Lung (tissue), 12 donors: ENCODE results near the gene SSR4. TPM values are rescaled to one million over a fixed set of nuclear protein-coding genes. Genes with fewer than 3 reads are reported as not detected.

Experiments
- ATAC-seq: fragments of 200-7000 bp; cut with Tn5 transposase; one replicate; pipeline ENCODE4 v1.9.1; 2020; ENCODE audit warnings: moderate number of reproducible peaks; ENCODE audit not compliant: insufficient read depth, low FRiP score
- DNase-seq, 3 donors: peaks; one replicate each; pipeline ENCODE4 v3.0.0-alpha.2; 2013 to 2017
- H3K27ac ChIP-seq, 2 donors: one replicate each; pipeline ENCODE4 v1.5.1; 2013; ENCODE audit warnings: mild to moderate bottlenecking in 2 of 2, moderate library complexity in 2 of 2, control low read depth in 1 of 2, inconsistent platforms in 1 of 2, low read depth in 1 of 2, low read length in 1 of 2
- H3K27me3 ChIP-seq, 3 donors: one replicate each; pipeline ENCODE4 v1.5.1; 2013; ENCODE audit warnings: low read length in 2 of 3; ENCODE audit not compliant: control insufficient read depth in 3 of 3, insufficient read depth in 3 of 3
- H3K36me3 ChIP-seq, 4 donors: one replicate each; pipeline ENCODE4 v1.5.1; 2013; ENCODE audit warnings: low read length in 4 of 4, mild to moderate bottlenecking in 1 of 4, moderate library complexity in 1 of 4; ENCODE audit not compliant: control insufficient read depth in 4 of 4, insufficient read depth in 4 of 4
- H3K4me1 ChIP-seq, 5 donors: one replicate each; pipeline ENCODE4 v1.5.1; 2013; ENCODE audit warnings: low read length in 5 of 5, mild to moderate bottlenecking in 2 of 5, moderate library complexity in 1 of 5; ENCODE audit not compliant: control insufficient read depth in 5 of 5, insufficient read depth in 5 of 5
- H3K4me3 ChIP-seq: one replicate; pipeline ENCODE4 v1.5.1; 2013; ENCODE audit warnings: mild to moderate bottlenecking, control low read depth, moderate library complexity
- H3K9ac ChIP-seq, 2 donors: one replicate each; pipeline ENCODE4 v1.5.1; 2013; ENCODE audit warnings: low read length in 2 of 2, control low read depth in 1 of 2; ENCODE audit not compliant: insufficient read depth in 1 of 2
- H3K9me3 ChIP-seq, 4 donors: one replicate each; pipeline ENCODE4 v1.5.1; 2013; ENCODE audit warnings: low read length in 3 of 4, mild to moderate bottlenecking in 1 of 4, moderate library complexity in 1 of 4; ENCODE audit not compliant: control insufficient read depth in 4 of 4, insufficient read depth in 3 of 4
- CTCF ChIP-seq: IDR thresholded peaks from 2 replicates; pipeline ENCODE4 v1.5.1; 2012; ENCODE audit warnings: mild to moderate bottlenecking; ENCODE audit errors: control extremely low read depth, extremely low read depth
- WGBS, 2 donors: extraction: QIAGEN DNeasy Blood & Tissue Kit; methylation state at CpG; one replicate each; pipeline ENCODE4 v1.1.7; 2013; 5-methylcytosine and 5-hydroxymethylcytosine counted together
- polyA plus RNA-seq, 2 donors: library from polyadenylated mRNA; stranded (reverse); fragments of 200-250 nt; gene quantifications; one replicate each; pipeline ENCODE4 v1.2.1, GENCODE V29; 2013
- total RNA-seq, 2 donors: library from RNA; depleted of rRNA in 1 of 2; stranded (reverse); fragments of >200 nt in 1 of 2; gene quantifications; one replicate each; pipeline ENCODE4 v1.2.1, GENCODE V29; 2014 to 2021
- donor health status: control.
- donor health status: control.
- donor health status: Bipolar disorder and iron deficiency.
- donor health status: healthy.
- donor health status: DM: yes; HTN: yes; CAD: no.

SSR4 gene
- total and polyA plus RNA-seq, 4 donors: 84.2 to 1,008 (median 567) TPM

GRCh38 chrX:153829799-153830639 lies 35.6 kb downstream of the SSR4 start, which contains the start of gene PDZD4:
TSS of gene PDZD4 (minus strand) at chrX:153830544. CDS start at chrX:153830298, 246 bp downstream.
- ATAC-seq: no peak
- H3K27ac ChIP-seq: no peak within 1 kb of the TSS

GRCh38 chrX:153830640-153831428 lies 36.4 kb downstream of the SSR4 start:
- H3K36me3 ChIP-seq: no peaks in the 10 kb centered on the region
- no peak for TF ChIP-seq CTCF
- WGBS, 2 donors: 13 to 22% methylated on average over 9 to 102 of the region's 102 CpGs
- H3K4me3 ChIP-seq: no peak overlapping the region
- H3K9ac ChIP-seq: no peak overlapping the region
- peaks cover 0 to 9% (median 0%) of the 10 kb centered on the region in 5 donors for H3K4me1 ChIP-seq
- H3K9me3 ChIP-seq: peaks cover 0 to 32% (median 0%) of the 10 kb centered on the region in 4 donors
- ATAC-seq: no peak
- peak in 1 of 3 donors; percentile 26 for DNase-seq
- H3K27ac ChIP-seq: no peak overlapping the region
- peaks cover 6 to 15% (median 13%) of the 10 kb centered on the region in 3 donors for H3K27me3 ChIP-seq

More at GRCh38 chrX:153829799-153830639, 35.6 kb downstream of the SSR4 start, which contains the start of gene PDZD4:
- H3K4me1 ChIP-seq: peaks cover 0 to 9% (median 0%) of the 10 kb centered on the region in 5 donors
- H3K9me3 ChIP-seq: peaks cover 0 to 32% (median 0%) of the 10 kb centered on the region in 4 donors
- 1 to 20% methylated on average over 15 to 97 of the region's 97 CpGs for WGBS, 2 donors
- peaks cover 6 to 18% (median 15%) of the 10 kb centered on the region in 3 donors for H3K27me3 ChIP-seq
- H3K4me3 ChIP-seq: no peak within 1 kb of the TSS
- no peaks in the 10 kb centered on the region for H3K36me3 ChIP-seq
- no peak for DNase-seq
- no peak for TF ChIP-seq CTCF
- no peak within 1 kb of the TSS for H3K9ac ChIP-seq

GRCh38 chrX:153831429-153832150 lies 37.1 kb downstream of the SSR4 start:
- WGBS, 2 donors: 47 to 64% methylated on average over 17 to 23 of the region's 23 CpGs
- Histone ChIP-seq H3K36me3 (no peaks in the 10 kb centered on the region), H3K9me3 (peaks cover 0 to 32% (median 0%) of the 10 kb centered on the region in 4 donors), H3K4me3 (no peak overlapping the region), H3K27ac (no peak overlapping the region), H3K4me1 (peaks cover 0 to 9% (median 0%) of the 10 kb centered on the region in 5 donors), H3K27me3 (peaks cover 6 to 18% (median 13%) of the 10 kb centered on the region in 3 donors), H3K9ac (no peak overlapping the region)
- TF ChIP-seq CTCF: no peak
- no peak for DNase-seq
- ATAC-seq: no peak
